ENCODE results near the gene CPNE8.

DNA sequence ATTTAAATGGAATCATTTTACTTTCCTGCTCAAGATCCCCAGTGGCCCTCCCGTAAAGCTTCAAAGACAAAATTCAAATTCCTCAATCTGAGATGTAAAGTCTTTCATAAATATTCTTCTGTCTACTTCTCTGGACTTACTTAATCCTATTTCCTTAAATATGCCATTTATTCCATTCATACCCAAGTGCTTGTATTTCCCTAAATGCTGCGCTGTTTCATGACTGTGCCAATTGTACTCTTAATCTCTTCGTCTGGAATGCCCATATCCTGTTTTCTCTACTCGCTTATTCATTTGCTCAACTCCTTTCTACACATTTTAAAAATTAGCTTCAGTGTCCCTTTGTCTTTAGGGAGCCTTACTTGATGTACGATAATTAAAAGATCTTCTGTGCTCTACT is 280.1 kb downstream of the CPNE8 start:
- TF ChIP-seq CTCF (conservative IDR thresholded peaks at IDR 0.05 in 1 of 2, IDR thresholded peaks at IDR 0.05 in 1 of 2; ENCODE audit: extremely low read depth in 1 of 2, insufficient read depth in 1 of 2, low read depth in 1 of 2, low read length in 2 of 2), result no peak
- TF ChIP-seq EZH2 (IDR thresholded peaks at IDR 0.05; ENCODE audit: borderline replicate concordance, low read length), result no peak
